MCF 10A (cell line): ENCODE data around the gene AWAT2. TPM values are rescaled to one million over a fixed set of nuclear protein-coding genes. Genes with fewer than 3 reads are reported as not detected.

Experiments used
- BruUV-seq: library from RNA; stranded (reverse); fragments of 400-500 nt; replicated peaks from 2 replicates; lab custom pipeline; 2021; lab: Mats Ljungman, UMichigan
- CTCF ChIA-PET: fragments of 300-600 bp; sonication (Branson Sonifier 250); formaldehyde crosslinking; extraction: SDS; loops from one replicate; lab custom pipeline; 2021; ENCODE audit warnings: antibody characterized with exemption, inconsistent platforms; lab: Yijun Ruan, JAX
- POLR2A ChIA-PET: fragments of 300-600, 350-650 bp; sonication (Branson Sonifier 250); formaldehyde crosslinking; extraction: SDS; loops from one replicate; lab custom pipeline; 2020; ENCODE audit warnings: antibody characterized with exemption, inconsistent platforms; lab: Yijun Ruan, JAX
- DNase-seq: peaks from one replicate; pipeline ENCODE4 v3.0.0-alpha.2; 2018; ENCODE audit not compliant: unreplicated experiment
- H3K27ac Mint-ChIP-seq: one replicate; pipeline ENCODE4 v1.8.0; 2022; ENCODE audit warnings: mild to moderate bottlenecking, low read depth, mixed read lengths; ENCODE audit not compliant: unreplicated experiment
- H3K27me3 Mint-ChIP-seq: one replicate; pipeline ENCODE4 v1.8.0; 2022; ENCODE audit warnings: mixed read lengths; ENCODE audit not compliant: insufficient read depth, unreplicated experiment
- H3K36me3 Mint-ChIP-seq: one replicate; pipeline ENCODE4 v1.8.0; 2022; ENCODE audit warnings: mild to moderate bottlenecking, moderate library complexity, mixed read lengths; ENCODE audit not compliant: insufficient read depth, unreplicated experiment
- H3K4me1 Mint-ChIP-seq: one replicate; pipeline ENCODE4 v1.8.0; 2022; ENCODE audit warnings: mixed read lengths; ENCODE audit not compliant: insufficient read depth, unreplicated experiment
- H3K4me3 Mint-ChIP-seq: one replicate; pipeline ENCODE4 v1.8.0; 2022; ENCODE audit warnings: mild to moderate bottlenecking, moderate library complexity, mixed read lengths; ENCODE audit not compliant: unreplicated experiment
- H3K9me3 Mint-ChIP-seq: one replicate; pipeline ENCODE4 v1.8.0; 2022; ENCODE audit warnings: mixed read lengths; ENCODE audit not compliant: unreplicated experiment
- intact Hi-C: fragments of 100-400 bp; cut with micrococcal nuclease; formaldehyde crosslinking; loops from 2 replicates; pipeline ENCODE4 v1.14.1; 2022
- total RNA-seq: library from RNA; stranded (reverse); gene quantifications from 2 replicates; pipeline ENCODE4 v1.2.3, GENCODE V29; 2022
- TF ChIP-seq, protein P1 (sequence below): fragments of 200-600 bp; IDR thresholded peaks from one replicate; pipeline ENCODE4 v1.8.0; 2022; ENCODE audit warnings: antibody characterized with exemption, mild to moderate bottlenecking; ENCODE audit not compliant: unreplicated experiment

The AWAT2 gene
- total RNA-seq, 1 experiment from 2014 or later, result 0.14 TPM

DNA sequence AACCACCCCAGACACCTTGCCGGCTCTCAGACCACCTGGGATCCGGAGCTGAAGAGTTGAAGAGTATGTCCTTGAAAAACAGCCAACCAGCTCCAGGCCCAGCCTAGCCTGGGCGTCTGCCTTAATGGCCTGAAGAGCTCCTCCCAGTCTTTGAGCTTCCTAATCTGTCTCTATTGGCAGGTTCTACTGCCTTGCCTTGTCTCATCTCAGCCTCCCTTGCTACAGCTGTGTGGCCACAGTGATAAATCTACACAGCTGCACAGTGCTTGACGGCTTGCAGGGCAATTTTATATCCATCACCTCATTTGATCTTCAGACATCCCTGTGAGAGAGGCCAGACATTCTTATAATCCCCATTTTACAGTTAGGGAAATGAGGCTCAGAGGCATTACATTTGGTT, 19.9 kb downstream of the AWAT2 start:
- POLR2A ChIA-PET, result interaction anchor here (1.0 kb wide), 1 partner anchor 413 kb away, joined by 3 read pairs; no protein-coding TSS in a partner anchor
- Mint-ChIP-seq H3K36me3 (no peaks in the 10 kb centered on the region), H3K27me3 (peaks cover 52% of the 10 kb centered on the region), H3K27ac (no peak overlapping the region), H3K9me3 (no peaks in the 10 kb centered on the region), H3K4me1 (peaks cover 5% of the 10 kb centered on the region), H3K4me3 (no peak overlapping the region)
- intact Hi-C loops, result loop anchor here (1.0 to 5.0 kb wide), 6 partner anchors 67 to 1208 kb away; no protein-coding TSS in a partner anchor
- TF ChIP-seq, protein P1, sequence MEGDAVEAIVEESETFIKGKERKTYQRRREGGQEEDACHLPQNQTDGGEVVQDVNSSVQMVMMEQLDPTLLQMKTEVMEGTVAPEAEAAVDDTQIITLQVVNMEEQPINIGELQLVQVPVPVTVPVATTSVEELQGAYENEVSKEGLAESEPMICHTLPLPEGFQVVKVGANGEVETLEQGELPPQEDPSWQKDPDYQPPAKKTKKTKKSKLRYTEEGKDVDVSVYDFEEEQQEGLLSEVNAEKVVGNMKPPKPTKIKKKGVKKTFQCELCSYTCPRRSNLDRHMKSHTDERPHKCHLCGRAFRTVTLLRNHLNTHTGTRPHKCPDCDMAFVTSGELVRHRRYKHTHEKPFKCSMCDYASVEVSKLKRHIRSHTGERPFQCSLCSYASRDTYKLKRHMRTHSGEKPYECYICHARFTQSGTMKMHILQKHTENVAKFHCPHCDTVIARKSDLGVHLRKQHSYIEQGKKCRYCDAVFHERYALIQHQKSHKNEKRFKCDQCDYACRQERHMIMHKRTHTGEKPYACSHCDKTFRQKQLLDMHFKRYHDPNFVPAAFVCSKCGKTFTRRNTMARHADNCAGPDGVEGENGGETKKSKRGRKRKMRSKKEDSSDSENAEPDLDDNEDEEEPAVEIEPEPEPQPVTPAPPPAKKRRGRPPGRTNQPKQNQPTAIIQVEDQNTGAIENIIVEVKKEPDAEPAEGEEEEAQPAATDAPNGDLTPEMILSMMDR, result no peak
- DNase-seq, result no peak
- no TSS peak for BruUV-seq
- CTCF ChIA-PET, result interaction anchor here (0.5 to 15.6 kb wide), 21 partner anchors 8 to 606 kb away, joined by 3 to 197 read pairs (median 5); partner anchors contain the start of gene IGBP1

DNA sequence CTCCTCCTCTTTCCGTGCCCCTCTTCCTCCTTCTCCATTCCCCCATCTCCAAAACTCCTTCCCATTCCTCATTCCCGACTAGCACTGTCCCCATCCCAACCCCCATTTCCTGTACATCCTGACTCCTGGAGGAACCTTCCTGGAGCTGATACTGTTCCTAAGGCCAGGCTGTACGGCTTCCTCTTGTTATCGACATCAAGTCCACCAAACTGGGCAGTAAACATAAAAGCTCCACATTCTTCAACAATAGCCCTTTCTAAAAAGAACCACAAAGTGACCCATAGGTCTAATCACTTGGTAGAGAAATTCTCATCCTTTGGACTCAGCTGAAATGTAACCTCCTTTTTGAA, 22.9 kb downstream of the AWAT2 start:
- POLR2A ChIA-PET, result no interaction called here
- Mint-ChIP-seq H3K27me3 (peaks cover 52% of the 10 kb centered on the region), H3K36me3 (no peaks in the 10 kb centered on the region), H3K4me3 (no peak overlapping the region), H3K4me1 (peaks cover 5% of the 10 kb centered on the region), H3K27ac (no peak overlapping the region), H3K9me3 (no peaks in the 10 kb centered on the region)
- TF ChIP-seq, protein P1, result no peak
- intact Hi-C loops, result no loop called here
- DNase-seq, result no peak
- no TSS peak for BruUV-seq
- CTCF ChIA-PET, result interaction anchor here (0.6 to 2.3 kb wide), 5 partner anchors 10 to 489 kb away, joined by 3 to 9 read pairs (median 3); no protein-coding TSS in a partner anchor

DNA sequence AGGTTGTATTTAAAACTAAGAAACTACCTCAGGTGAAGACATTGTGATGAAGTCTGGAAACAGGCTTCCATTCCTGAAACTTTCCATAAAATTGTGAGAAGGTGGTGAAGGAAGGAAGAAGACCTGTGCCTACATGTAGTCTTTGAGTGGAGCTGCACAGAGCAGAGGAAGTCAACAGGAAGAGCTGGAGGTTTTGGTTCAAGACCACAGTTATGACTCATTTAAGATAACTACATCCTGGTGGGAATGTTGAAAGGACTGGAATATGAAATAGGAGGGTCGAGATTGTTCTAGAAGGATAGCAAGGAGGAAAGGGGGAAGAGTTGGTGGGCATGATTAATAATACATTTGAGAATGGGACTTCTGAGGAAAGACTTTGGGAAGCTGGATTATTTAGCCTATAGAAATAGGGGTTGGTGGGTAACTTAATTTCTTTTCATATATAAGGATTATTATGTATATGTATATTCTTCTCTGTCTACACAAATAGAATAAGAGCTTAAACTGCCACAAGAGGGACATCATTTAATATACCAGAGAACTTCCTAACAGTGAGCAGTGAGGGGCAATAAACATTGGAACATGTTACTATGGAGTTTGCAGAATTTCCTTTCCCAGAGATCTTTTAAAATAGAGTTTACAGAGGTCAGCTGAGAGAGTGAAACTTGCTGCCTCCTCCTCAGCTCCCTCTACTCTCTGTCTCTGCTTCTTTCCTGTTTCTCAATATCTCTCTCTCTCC, 23.5 kb downstream of the AWAT2 start:
- peaks cover 5% of the 10 kb centered on the region for H3K4me1 Mint-ChIP-seq
- BruUV-seq, result no TSS peak
- ChIA-PET POLR2A (no interaction called here), CTCF (interaction anchor here (0.6 to 2.3 kb wide), 4 partner anchors 46 to 488 kb away, joined by 3 to 9 read pairs (median 3); no protein-coding TSS in a partner anchor)
- TF ChIP-seq, protein P1, result no peak
- DNase-seq, result no peak
- intact Hi-C loops, result no loop called here
- H3K27ac Mint-ChIP-seq, result no peak overlapping the region
- peaks cover 52% of the 10 kb centered on the region for H3K27me3 Mint-ChIP-seq
- no peak overlapping the region for H3K4me3 Mint-ChIP-seq
- no peaks in the 10 kb centered on the region for H3K9me3 Mint-ChIP-seq
- H3K36me3 Mint-ChIP-seq, result no peaks in the 10 kb centered on the region

DNA sequence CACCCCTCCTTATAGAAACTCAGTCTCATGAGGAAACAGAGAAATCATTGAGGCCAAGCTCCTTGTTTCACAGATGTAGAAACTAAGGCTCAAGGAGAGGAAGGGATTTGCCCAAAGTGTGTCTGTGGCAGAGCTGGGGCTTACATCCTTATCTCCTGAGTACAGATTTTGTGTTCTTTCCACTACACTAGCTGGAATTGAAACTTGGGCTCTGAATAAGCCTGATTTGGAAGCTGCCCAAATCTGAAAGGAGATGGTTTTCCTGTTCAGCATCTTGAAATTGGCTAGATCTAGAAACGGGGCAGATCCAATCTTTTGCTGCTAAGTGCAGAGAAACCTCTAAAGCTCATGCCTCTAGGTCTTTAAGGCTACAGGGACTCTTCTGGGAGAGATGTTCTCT, 24.3 kb downstream of the AWAT2 start:
- BruUV-seq, result no TSS peak
- no peak for DNase-seq
- Mint-ChIP-seq H3K9me3 (no peaks in the 10 kb centered on the region), H3K27ac (no peak overlapping the region), H3K4me1 (peaks cover 5% of the 10 kb centered on the region), H3K36me3 (no peaks in the 10 kb centered on the region), H3K27me3 (peaks cover 52% of the 10 kb centered on the region), H3K4me3 (no peak overlapping the region)
- ChIA-PET POLR2A (no interaction called here), CTCF (interaction anchor here (0.6 to 2.3 kb wide), 5 partner anchors 17 to 1217 kb away, joined by 3 to 9 read pairs (median 8); no protein-coding TSS in a partner anchor)
- intact Hi-C loops, result no loop called here
- TF ChIP-seq, protein P1, result no peak
